ENCODE measurements around the gene TP53TG5. TPM values are rescaled to one million over a fixed set of nuclear protein-coding genes. Genes with fewer than 3 reads are reported as not detected.

Gene TP53TG5
- total RNA-seq, 1 donor from 2014 or later = not detected

DNA sequence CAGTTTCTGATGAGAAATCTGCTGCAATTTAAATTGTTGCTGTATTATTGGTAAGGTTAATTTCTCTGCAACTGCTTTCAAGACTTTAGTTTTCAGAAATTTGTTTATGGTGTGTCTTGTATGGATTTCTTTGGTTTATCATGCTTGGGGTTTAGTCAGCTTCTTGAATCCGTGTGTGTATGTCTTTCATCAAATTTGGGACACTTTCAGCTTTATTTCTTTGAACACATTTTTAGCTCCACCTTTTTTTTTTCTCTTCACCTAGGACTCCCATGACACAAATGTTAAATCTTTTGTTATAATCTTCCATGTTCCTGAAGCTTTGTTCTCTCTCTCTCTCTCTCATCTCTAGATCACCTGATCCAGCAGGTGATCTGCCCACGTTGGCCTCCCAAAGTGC is 13.4 kb upstream of the TP53TG5 start:
- TF ChIP-seq, protein P1, sequence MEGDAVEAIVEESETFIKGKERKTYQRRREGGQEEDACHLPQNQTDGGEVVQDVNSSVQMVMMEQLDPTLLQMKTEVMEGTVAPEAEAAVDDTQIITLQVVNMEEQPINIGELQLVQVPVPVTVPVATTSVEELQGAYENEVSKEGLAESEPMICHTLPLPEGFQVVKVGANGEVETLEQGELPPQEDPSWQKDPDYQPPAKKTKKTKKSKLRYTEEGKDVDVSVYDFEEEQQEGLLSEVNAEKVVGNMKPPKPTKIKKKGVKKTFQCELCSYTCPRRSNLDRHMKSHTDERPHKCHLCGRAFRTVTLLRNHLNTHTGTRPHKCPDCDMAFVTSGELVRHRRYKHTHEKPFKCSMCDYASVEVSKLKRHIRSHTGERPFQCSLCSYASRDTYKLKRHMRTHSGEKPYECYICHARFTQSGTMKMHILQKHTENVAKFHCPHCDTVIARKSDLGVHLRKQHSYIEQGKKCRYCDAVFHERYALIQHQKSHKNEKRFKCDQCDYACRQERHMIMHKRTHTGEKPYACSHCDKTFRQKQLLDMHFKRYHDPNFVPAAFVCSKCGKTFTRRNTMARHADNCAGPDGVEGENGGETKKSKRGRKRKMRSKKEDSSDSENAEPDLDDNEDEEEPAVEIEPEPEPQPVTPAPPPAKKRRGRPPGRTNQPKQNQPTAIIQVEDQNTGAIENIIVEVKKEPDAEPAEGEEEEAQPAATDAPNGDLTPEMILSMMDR (IDR thresholded peaks at IDR 0.05) = no peak
- TF ChIP-seq EZH2phosphoT487 (IDR thresholded peaks at IDR 0.05) (no peak), EZH2 (IDR thresholded peaks at IDR 0.05) (no peak)
- no peaks in the 10 kb centered on the region for H3K79me2 ChIP-seq (ENCODE audit: low read depth)
- Mint-ChIP-seq H3K36me3 (peaks cover 5% of the 10 kb centered on the region), H3K27me3 (ENCODE audit: insufficient read depth, low read depth) (peaks cover 2% of the 10 kb centered on the region), H3K27ac (no peak overlapping the region), H3K4me3 (no peak overlapping the region), H3K9me3 (peaks cover 4% of the 10 kb centered on the region), H3K4me1 (no peaks in the 10 kb centered on the region)
- H3K4me1 ChIP-seq = no peaks in the 10 kb centered on the region
- no peaks in the 10 kb centered on the region for H3F3A ChIP-seq (ENCODE audit: low read depth)
- no peak overlapping the region for H2AFZ ChIP-seq (replicated peaks)
- no peak overlapping the region for H3K27ac ChIP-seq
- H3K4me3 ChIP-seq = no peak overlapping the region
- H3K4me2 ChIP-seq = no peak overlapping the region
- no peak for DNase-seq (ENCODE audit: low spot score)
- no peaks in the 10 kb centered on the region for H3K27me3 ChIP-seq
- no peaks in the 10 kb centered on the region for H4K20me1 ChIP-seq (ENCODE audit: low read depth)
- H3K9me3 ChIP-seq (ENCODE audit: low read depth) = no peaks in the 10 kb centered on the region
- no peak overlapping the region for H3K9ac ChIP-seq
- H3K36me3 ChIP-seq = no peaks in the 10 kb centered on the region

DNA sequence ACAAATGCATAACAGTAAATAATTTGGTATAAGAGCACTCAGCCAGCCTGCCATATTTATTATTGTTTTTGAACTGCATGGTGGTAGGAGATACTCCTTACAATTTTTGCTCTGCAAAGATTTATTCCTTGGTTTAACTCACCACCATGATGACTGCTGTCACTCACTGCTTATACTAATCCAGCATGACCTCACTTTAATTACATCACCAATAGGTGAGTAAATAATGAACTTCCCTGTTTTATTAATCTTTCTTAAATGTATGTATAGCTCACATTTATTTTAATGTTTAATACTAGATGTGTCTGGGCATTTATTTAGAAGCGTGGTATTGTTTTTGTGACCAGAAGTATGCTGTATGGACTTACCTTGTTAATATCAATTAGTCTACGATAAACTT is 12.8 kb upstream of the TP53TG5 start:
- H3K27me3 ChIP-seq = no peaks in the 10 kb centered on the region
- H3K9me3 Mint-ChIP-seq = peaks cover 4% of the 10 kb centered on the region
- no peak overlapping the region for H3K4me3 Mint-ChIP-seq
- no peak for TF ChIP-seq EZH2 (IDR thresholded peaks at IDR 0.05)
- TF ChIP-seq, protein P1 (IDR thresholded peaks at IDR 0.05) = no peak
- TF ChIP-seq EZH2phosphoT487 (IDR thresholded peaks at IDR 0.05) = no peak
- no peak overlapping the region for H3K9ac ChIP-seq
- H3K27me3 Mint-ChIP-seq (ENCODE audit: insufficient read depth, low read depth) = peaks cover 2% of the 10 kb centered on the region
- no peaks in the 10 kb centered on the region for H3K4me1 ChIP-seq
- no peak for DNase-seq (ENCODE audit: low spot score)
- H3K36me3 ChIP-seq = no peaks in the 10 kb centered on the region
- H4K20me1 ChIP-seq (ENCODE audit: low read depth) = no peaks in the 10 kb centered on the region
- H3K27ac Mint-ChIP-seq = no peak overlapping the region
- peaks cover 5% of the 10 kb centered on the region for H3K36me3 Mint-ChIP-seq
- H3K4me3 ChIP-seq = no peak overlapping the region
- H3K4me1 Mint-ChIP-seq = no peaks in the 10 kb centered on the region
- no peak overlapping the region for H3K4me2 ChIP-seq
- H3K27ac ChIP-seq = no peak overlapping the region
- H3F3A ChIP-seq (ENCODE audit: low read depth) = no peaks in the 10 kb centered on the region
- H3K9me3 ChIP-seq (ENCODE audit: low read depth) = no peaks in the 10 kb centered on the region
- H3K79me2 ChIP-seq (ENCODE audit: low read depth) = no peaks in the 10 kb centered on the region
- no peak overlapping the region for H2AFZ ChIP-seq (replicated peaks)

DNA sequence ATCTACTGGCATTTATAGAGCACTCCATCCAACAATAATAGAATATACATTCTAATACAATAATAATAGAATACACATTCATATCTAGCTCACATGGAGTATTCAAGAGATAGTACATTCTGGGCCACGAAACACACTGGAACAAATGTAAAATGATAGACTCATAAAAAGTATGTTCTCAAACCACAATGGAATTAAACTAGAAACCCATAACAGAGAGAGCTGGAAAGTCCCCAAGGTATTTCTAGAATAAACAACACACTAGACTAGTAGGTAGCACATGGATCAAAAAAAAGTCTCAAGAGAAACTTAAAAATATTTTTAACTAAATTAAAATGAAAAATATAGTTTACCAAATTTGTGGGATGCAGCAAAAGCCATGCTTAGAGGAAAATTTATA is 9.1 kb upstream of the TP53TG5 start:
- Mint-ChIP-seq H3K36me3 (peaks cover 5% of the 10 kb centered on the region), H3K27ac (no peak overlapping the region), H3K4me1 (no peaks in the 10 kb centered on the region), H3K9me3 (peaks cover 4% of the 10 kb centered on the region), H3K4me3 (no peak overlapping the region), H3K27me3 (ENCODE audit: insufficient read depth, low read depth) (peaks cover 2% of the 10 kb centered on the region)
- Histone ChIP-seq H3K4me1 (no peaks in the 10 kb centered on the region), H3K36me3 (no peaks in the 10 kb centered on the region), H3K27ac (no peak overlapping the region), H3K27me3 (no peaks in the 10 kb centered on the region), H3K4me3 (no peak overlapping the region), H3K4me2 (no peak overlapping the region), H4K20me1 (ENCODE audit: low read depth) (no peaks in the 10 kb centered on the region), H3K79me2 (ENCODE audit: low read depth) (no peaks in the 10 kb centered on the region), H3F3A (ENCODE audit: low read depth) (no peaks in the 10 kb centered on the region), H2AFZ (replicated peaks) (no peak overlapping the region), H3K9me3 (ENCODE audit: low read depth) (no peaks in the 10 kb centered on the region), H3K9ac (no peak overlapping the region)
- no peak for DNase-seq (ENCODE audit: low spot score)
- TF ChIP-seq EZH2 (IDR thresholded peaks at IDR 0.05) (no peak), EZH2phosphoT487 (IDR thresholded peaks at IDR 0.05) (no peak)
- TF ChIP-seq, protein P1 (IDR thresholded peaks at IDR 0.05) = no peak
